ENCODE measurements around the gene ROR1.

DNA sequence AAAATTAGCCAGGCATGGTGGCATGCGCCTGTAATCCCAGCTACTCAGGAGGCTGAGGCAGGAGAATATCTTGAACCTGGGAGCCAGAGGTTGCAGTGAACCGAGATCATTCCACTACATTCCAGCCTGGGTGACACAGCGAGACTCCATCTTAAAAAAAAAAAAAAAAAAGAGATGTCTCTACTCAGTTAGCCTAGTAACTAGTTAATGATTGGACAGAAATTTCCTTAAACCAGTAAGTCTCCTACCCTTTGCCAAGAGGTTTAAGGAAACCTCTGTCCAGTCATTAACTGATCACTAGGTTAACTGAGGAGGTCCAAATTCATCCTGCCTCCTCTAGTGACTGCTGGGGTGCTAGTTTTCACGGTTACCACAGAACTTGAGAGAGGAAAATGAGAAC is 285.7 kb downstream of the ROR1 start:
- TF ChIP-seq POLR2A (IDR thresholded peaks at IDR 0.05) = no peak
- TF ChIP-seq, protein P1, sequence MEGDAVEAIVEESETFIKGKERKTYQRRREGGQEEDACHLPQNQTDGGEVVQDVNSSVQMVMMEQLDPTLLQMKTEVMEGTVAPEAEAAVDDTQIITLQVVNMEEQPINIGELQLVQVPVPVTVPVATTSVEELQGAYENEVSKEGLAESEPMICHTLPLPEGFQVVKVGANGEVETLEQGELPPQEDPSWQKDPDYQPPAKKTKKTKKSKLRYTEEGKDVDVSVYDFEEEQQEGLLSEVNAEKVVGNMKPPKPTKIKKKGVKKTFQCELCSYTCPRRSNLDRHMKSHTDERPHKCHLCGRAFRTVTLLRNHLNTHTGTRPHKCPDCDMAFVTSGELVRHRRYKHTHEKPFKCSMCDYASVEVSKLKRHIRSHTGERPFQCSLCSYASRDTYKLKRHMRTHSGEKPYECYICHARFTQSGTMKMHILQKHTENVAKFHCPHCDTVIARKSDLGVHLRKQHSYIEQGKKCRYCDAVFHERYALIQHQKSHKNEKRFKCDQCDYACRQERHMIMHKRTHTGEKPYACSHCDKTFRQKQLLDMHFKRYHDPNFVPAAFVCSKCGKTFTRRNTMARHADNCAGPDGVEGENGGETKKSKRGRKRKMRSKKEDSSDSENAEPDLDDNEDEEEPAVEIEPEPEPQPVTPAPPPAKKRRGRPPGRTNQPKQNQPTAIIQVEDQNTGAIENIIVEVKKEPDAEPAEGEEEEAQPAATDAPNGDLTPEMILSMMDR (IDR thresholded peaks at IDR 0.05) = no peak

Data from thyroid gland (tissue), 4 donors.